Stimulated activated CD4-positive, alpha-beta T cell treated with anti-CD3 and anti-CD28 coated beads, Interleukin-1b, Interleukin-23, amount 100 ng/mL, for 4 hours (primary cell): ENCODE data around the gene SRPRB.
"Not testable (repeated sequence)": the region's sequence is repeated elsewhere in the genome, so short reads cannot be mapped to it uniquely, and the experiment has no call there.

Source experiments
- DNase-seq, 2 donors: peaks; one replicate each; pipeline ENCODE4 v3.0.0-alpha.2; 2020; ENCODE audit warnings: low read depth in 2 of 2

SRPRB gene

DNA sequence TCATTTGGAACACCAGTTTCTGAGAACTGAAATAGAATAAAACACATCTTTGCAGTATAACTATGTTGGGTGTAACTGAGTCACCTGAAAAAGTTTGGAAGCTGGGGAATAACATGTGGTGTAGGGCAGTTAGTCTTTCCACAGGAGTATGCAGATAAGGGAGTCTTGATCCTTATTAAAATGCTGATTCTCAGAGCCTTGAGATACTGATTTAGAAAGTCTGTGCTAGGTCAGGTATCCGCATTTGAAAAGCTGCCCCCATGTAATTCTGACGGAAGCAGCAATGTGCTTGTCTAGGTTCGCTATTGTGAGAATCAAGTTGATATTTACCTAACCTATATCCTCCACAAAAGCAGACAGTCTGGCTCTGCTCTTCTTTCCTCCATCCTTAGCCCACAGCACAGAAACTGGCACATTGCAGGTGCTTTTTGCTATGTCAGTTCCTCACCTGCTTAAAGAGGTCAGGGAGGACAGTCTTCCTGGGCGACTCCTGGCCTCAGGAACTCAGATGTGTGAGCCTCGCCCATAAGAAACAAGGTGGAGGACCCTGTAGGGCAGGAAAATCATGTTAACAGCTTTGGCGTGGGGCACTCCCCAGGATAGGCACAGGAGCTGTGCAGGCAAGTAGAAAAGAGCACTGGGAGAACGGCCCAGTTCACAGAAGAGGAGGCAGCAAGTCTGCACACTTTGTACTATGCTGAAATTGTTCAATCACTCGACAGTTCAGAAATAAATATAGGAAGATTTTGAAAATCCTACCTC lies 27.6 kb upstream of the SRPRB start:
- no peak for DNase-seq

DNA sequence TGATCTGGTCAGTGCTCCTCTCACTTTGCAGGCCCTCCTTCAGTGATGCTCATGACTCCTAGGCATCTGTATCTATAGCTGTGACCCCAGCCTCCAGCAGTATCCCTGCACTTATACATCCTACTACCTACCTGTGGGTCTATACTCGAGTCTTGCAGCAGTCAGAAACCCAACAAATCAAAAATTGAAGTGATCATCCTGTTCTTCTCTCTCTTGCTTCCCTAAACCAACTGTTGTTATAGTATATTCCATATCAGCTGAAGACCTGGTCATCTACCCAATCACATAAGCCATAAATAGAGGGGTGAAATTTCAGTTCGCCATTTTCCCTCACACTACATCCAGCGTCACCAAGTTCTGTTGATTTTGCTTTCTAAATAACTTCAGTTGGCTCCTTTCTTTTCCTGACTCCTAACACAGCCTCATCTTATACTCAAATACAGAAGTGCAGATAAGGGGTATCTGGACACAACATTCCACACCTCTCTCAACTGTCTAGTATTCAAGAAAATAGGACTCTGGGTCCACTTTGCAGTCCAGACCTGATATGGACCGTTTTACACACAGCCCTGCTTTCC lies 25.9 kb upstream of the SRPRB start:
- no peak for DNase-seq

DNA sequence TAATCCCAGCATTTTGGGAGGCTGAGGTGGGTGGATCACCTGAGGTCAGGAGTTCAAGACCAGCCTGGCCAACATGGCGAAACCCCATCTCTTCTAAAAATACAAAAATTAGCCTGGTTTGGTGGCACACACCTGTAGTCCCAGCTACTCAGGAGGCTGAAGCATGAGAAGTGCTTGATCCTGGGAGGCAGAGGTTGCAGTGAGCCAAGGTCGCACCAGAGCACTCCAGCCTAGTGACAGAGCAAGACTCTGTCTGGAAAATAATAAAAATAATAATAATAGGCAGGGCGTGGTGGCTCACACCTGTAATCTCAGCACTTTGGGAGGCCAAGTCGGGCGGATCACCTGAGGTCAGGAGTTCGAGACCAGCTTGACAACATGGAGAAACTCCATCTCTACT lies 24.9 kb upstream of the SRPRB start:
- not testable (repeated sequence) for DNase-seq

DNA sequence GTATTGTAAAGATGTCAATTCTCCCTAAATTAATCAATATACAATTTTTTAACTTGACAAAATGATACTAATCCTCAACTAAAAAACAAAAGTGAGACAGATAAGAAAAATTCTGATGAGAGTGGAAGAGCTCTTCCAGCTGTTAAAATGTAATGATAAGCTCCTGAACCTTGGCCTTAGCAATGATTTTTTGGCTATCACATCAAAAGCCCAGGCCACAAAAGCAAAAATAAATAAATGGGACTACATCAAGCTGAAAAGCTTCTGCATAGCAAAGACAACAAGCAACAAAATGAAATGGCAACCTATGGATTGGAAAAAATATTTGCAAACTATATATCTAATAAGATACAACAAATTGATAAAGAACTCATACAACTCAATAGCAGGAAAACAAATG lies 24.0 kb upstream of the SRPRB start:
- DNase-seq: no peak

DNA sequence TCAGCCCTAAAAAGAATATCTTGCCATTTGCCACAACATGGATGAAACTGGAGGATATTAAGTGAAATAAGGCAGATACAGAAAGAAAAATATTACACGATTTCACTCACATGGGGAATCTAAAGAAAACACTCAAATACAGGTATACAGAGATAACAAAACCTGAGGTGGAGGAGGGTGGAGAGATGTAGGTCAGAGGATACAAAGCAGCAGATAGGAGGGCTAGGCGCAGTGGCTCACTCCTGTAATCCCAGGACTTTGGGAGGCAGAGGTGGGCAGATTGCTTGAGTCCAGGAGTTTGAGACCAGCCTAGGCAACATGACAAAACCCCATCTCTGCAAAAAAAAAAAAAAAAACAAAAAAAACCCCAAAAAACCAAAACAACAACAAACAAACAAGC lies 23.2 kb upstream of the SRPRB start:
- DNase-seq: no peak

DNA sequence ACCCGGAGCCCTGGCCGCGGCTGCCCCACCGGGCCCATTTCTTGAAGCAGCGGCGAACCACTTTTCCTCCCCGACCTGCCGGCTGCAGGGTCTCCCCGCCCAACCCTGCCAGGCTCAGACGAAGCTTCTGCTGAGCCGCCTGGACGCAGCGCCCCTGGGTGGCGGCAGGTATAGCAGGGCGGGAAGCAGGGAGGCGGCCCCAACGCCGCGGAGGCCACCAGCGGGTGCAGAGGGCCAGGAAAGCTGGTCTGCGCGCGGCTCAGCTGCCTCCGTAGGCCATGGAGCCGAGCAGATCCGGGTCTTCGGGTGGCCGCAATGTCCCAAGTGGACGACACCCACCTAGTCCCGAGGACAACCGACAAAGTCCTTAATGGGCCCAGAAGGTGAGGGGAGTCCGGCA lies 21.9 kb upstream of the SRPRB start:
- no peak for DNase-seq

DNA sequence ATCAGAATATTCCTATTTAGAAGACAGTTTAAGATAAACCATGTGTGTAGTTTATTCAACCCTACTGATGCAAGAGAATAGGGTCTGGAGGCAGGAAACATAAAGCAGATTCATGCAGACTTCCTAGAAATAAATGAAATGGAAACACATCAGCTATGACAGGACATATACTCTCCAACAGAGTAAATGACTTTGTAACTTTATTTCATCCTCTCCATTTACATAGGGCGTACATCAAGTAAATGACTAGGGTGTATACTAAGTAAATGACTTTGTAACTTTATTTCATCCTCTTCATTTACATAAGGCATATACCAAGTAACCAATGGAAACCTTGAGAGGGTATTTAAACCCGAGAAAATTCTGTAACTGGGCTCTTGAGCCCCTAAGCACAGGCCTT lies 17.6 kb upstream of the SRPRB start:
- no peak for DNase-seq

DNA sequence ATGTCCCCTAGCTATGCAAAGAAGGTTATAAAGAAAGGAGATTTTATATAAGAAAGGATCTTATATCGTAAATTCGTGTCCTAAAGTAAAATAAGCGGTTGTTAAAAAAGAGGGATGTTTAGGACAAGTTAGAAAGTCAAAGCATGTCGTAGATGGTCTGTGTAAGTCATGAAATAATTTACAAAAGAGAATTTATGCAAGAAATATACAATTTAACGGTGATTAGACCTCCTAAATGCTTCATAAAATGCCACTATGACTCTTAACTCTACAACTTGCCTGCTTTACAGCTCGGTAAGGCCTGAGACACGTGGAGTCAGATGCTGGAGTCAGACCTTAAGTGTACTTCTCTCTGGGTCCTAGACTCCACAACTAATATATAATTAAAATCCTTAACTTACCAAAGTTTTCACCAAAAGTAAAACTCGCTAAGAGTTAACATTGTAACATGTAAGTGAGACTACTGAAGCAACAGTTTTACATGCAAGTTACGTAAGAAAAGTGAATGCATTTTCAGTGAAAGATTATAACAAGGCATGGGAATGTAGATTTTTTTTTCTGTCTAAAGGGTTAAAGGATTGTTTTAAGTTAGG lies 13.3 kb upstream of the SRPRB start:
- no peak for DNase-seq

DNA sequence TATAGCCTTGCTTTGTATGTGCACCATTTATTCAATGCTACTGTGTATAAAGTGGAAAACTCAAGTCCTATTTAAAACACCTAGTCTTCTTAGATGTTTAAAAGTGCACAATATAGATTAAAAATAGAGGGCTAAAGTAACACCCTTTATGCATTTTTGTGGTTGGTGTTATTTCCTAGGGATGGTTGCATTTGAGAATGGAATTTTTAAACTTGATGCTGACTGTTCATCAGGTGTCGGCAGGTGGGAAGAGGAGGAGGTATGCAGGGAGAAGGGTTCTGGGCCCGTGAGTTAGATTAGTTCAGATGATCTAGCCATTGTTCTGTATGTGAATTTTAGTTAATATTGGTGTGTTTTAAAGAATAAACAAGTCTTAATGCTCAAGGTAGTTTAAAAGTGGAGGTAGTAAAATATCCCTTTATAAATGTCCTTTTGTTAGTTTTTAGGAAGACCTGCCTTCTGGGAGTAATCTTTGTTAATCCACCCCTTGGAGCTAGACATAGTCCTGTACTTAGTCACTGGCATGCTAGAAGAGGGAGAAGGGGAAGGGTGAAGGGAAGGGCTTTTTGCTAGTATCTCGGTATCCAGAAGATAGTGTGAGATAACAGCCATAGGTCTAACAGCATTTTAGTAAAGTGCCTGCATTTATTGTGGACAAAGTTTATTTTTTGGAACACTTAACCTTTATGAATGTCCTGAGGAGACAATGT lies 8.1 kb upstream of the SRPRB start:
- DNase-seq: no peak

DNA sequence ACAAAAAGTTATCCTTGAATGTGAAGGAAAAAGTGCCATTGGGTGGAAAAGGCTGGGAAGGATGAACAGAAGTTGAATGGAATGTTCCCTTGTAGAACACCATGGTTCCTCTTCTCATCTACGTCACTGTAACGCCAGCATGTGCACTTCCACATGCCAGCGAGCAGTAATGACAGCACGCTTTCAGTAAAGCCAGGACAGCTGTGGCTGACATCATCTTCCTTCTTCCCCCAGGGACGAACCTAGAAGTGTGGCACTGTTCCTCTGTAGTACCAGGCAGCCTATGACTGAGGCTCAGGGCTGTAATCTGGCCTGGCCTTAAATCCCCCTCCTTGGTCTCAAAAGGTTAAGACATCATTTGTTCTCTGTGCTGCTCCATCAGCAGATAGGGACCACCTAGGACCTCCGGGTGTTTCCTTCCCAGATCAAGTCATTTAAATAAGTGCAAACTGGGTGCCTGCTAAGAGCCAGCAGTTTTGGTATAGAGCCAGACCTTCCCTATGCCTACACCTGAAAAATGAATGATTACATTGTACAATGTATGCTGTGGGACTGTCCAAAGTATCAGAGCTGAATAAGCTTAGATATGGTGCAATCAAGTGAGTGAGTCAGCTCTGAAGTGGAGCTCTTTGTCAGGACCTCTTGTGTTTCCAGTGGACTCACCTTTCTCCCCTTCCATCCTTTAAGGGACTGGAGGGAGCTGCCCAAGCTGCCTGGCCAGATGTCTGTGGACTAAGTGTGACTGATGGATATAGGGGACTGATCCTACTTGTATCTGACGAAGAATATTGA lies 5.6 kb upstream of the SRPRB start:
- no peak for DNase-seq

DNA sequence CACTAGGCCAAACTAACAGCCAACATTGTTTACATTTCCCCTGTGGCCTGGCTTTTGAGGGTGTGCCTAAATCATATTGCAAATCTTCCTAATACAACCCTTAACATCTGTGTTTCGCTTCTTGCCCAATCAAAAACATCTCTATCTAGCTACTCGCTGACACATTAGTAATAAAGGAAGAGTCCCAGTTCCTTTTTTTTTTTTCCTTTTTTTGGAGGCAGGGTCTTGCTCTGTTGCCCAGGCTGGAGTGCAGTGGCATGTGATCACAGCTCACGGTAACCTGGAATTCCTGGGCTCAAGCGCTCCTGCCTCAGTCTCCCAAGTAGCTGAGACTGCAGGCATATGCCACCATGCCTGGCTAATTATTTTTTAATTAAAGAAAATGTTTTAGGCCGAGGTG lies 2.1 kb upstream of the SRPRB start:
- no peak for DNase-seq

DNA sequence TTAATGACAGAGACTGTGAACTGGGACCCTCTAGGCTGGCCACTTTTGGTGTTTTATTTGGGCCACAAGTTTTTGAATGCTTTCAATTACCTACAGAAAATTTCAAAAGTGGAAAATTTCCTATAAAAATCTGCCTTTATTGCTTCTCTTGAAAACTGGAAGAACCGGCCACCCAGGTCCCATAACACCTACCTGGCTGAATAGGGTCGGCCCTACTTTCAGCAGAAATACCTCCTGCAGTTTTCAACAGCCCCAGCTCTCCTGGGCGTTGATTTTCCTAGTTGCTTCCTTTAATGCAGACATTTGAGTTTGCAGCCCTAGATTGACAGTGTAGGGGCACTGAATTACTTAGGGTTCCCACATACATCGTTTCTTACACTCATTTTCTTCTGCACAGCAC lies 719 bp upstream of the SRPRB start:
- DNase-seq: no peak

DNA sequence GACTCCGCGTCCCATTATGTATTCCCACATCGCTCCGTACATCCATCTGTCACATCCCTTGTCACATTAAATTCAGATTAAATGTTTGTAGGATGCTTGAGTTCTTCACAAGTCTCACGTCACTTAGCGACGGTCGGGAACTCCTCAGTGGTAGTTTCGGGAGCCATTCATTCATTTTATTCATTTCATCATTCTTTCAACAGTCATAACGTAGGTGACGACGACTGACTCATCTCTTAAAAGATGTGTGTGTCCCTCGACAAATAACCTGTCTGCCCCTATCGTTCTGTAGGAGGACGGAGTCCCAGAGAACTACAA lies 272 bp upstream of the SRPRB start:
- DNase-seq: no peak

DNA sequence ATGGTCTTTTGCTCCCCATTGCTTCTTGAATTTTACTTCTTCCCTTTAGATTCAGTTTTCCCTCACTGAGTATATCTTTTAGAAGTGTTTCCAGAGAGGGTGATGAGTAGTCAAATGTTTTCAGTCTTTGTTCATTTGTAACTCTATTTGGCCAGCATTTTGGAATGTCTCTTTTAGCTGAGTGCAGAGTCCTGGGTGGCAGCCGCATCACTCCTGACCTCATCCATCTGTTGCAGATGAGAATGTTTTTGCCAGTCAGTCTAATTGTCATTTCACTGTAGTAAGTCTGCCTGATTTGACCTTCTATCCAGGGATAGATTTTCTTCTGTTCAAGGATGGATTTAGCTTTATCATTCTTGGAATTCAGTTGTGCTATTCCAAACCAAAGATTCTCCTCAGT lies 7.3 kb downstream of the SRPRB start:
- no peak for DNase-seq

DNA sequence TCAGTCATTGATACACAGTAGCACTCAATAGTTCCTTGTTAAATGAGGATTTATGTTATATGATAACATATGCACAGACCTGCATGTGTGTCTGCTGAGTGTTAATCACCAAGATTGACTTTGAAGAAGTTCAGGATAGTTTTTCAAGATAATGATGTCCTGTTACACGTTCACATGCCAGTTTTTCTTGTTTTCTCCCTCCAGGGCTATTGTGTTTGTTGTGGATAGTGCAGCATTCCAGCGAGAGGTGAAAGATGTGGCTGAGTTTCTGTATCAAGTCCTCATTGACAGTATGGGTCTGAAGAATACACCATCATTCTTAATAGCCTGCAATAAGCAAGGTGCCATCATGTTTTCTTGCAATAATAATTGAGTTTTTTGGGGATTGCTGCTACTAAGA lies 9.8 kb downstream of the SRPRB start:
- no peak for DNase-seq

DNA sequence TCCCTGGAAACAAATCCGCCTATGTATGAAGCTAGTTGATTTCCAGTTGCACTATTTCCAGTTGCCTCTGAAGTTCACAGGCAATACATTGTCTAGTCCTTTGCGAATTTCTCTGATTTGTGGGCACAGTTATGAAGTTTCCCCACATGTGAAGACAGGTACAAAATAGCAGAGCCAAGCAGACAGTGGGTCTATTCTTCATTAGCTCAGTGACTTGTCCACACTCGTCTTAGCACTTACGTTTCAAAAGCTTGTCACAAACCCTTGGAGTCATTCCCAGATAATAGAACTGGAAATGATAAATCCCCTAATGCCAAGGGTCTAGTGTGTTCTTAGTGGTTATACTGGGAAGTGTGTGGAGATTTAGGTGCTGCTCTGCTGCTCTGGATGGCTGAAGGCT lies 14.5 kb downstream of the SRPRB start:
- no peak for DNase-seq

DNA sequence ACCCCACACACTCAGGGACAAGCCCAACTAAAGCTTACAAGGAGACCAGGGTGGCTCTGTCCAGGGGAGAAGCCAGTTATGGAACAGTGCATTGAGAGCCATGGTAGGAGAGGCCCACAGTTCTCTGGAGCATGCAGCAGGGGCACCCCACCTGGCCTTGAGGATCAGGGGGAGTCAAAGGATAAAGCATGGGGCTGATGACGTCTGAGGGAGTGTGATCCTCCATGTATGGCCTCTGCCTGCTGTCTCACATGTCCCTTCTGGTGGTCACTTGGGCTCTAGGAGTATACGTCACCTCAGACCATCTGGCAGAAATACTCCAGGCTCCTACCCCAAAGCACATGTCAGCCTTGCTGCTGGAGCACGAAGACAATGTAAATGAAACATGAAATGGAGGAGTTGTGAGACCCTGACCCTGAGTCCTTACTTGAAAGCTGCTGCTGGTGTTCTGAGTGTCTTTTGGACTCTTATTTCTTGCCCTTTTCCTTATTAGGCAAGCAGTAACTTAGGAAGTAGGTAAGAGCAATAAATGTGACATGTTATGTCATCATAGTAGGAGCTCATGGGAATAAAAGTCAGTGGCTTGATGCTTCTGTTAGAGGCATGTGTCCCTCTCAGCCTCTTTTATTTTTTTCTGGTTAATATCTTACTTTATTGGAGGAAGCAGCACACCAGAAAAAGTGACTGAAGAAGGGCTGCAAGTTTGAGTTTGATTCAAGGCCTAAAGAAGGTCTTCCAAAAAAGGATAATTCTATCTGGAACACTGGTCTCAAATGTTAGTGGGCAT lies 15.5 kb downstream of the SRPRB start:
- no peak for DNase-seq

DNA sequence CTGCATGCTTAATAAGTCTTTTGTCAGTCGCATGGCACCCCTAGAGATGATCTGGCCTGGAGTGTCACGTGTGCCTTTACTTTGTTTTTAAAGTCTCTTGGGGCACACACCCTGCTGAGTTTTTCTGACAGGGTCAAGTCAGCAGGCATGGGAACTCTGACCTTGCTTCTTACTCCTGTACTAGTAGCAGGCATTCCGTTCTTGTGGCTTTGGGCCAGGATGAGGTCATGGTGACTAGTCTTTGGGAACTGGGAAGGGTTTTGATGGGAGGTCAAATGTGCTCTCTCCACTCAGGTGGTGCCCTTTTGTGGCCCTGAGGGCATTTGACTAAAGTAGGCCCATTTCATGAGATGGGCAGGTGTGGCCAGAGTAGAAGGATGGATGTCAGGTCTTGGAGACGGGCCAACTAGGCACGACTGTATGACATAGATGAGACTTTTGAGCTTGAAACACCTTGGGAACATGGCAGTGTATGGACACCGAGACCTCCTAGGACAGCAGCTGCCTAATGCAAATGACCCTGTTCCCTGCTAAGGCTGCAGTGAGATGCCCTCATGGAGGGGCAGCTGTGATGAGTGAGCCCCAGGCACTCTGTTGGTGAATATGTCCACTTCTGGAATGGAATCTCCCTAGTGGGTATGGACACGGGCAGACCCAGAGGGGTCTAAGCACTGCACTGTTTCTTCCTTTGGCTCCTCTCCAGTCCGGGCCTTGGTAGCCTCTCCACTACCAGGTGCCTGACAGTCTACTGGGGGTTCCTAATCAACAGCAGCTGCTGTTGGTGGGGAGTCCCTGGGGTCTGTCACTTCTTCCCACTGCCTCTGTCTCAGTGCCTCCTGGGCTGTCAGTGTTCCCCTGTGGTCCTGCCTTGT lies 16.4 kb downstream of the SRPRB start:
- DNase-seq: no peak

DNA sequence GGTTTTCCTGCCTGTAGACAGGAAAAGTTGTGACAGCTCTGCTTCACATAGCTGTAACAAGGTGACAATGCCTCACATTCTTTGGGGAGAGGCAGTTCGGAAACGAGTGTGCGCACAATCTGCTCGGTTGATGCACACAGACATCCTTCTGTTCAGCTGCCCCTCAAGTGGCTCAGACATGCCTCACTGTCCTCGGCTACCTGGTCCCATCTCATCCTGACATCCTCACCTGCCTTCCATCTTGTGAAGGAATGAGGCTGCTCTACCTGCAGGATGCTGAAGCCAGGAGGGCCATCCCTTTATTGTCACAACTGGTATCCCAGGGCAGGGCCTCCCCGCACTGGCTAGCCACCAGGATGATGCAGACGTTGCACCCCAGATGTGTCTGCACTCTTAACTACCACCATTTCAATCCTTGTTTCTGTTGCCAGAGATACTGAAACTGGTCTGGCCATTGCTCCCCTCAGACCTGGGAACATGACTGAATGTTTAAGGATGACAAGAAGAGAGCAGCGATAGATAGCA lies 19.4 kb downstream of the SRPRB start:
- no peak for DNase-seq
